AG20443 (cell line): ENCODE data around the gene PPDPF.

Source experiments
- DNase-seq: peaks from one replicate; pipeline ENCODE4 v3.0.0; 2012; ENCODE audit warnings: low spot score, mixed read lengths

Gene PPDPF

GRCh38 chr20:63522091-63522868 lies 1.7 kb downstream of the PPDPF start:
- DNase-seq: no peak

- no peak for DNase-seq
Measured at GRCh38 chr20:63522981-63523611, 2.5 kb downstream of the PPDPF start.

- no peak for DNase-seq
Measured at GRCh38 chr20:63525185-63525584, 4.6 kb downstream of the PPDPF start.

GRCh38 chr20:63525971-63526370 lies 5.4 kb downstream of the PPDPF start:
- DNase-seq: no peak

GRCh38 chr20:63527184-63527583 lies 6.6 kb downstream of the PPDPF start:
- no peak for DNase-seq

GRCh38 chr20:63529180-63529860 lies 8.8 kb downstream of the PPDPF start:
- DNase-seq: no peak

GRCh38 chr20:63529861-63530787 lies 9.6 kb downstream of the PPDPF start:
- DNase-seq: no peak

GRCh38 chr20:63530788-63531160 lies 10.2 kb downstream of the PPDPF start:
- DNase-seq: no peak

GRCh38 chr20:63531686-63532448 lies 11.3 kb downstream of the PPDPF start:
- DNase-seq: no peak

GRCh38 chr20:63532449-63532971 lies 11.9 kb downstream of the PPDPF start:
- no peak for DNase-seq

- DNase-seq: no peak
Measured at GRCh38 chr20:63533388-63533787, 12.8 kb downstream of the PPDPF start.

GRCh38 chr20:63533871-63534393 lies 13.4 kb downstream of the PPDPF start:
- DNase-seq: no peak

- no peak for DNase-seq
Measured at GRCh38 chr20:63534427-63534830, 13.9 kb downstream of the PPDPF start.

- DNase-seq: peak; percentile 72
Measured at GRCh38 chr20:63534831-63535651, 14.5 kb downstream of the PPDPF start.

- peak; percentile 62 for DNase-seq
Measured at GRCh38 chr20:63536241-63536977, 15.8 kb downstream of the PPDPF start.

- DNase-seq: no peak
Measured at GRCh38 chr20:63536997-63537524, 16.5 kb downstream of the PPDPF start, which contains the start of gene PTK6. PTK6 (minus strand) TSS chr20:63537376; CDS start chr20:63537314, 62 bp downstream.

GRCh38 chr20:63537525-63538203 lies 17.1 kb downstream of the PPDPF start:
- peak; percentile 94 for DNase-seq
